SK-N-SH (cell line): Measurements from ENCODE around the gene IQSEC1. TPM values are rescaled to one million over a fixed set of nuclear protein-coding genes. Genes with fewer than 3 reads are reported as not detected.
A peak's percentile ranks its signal among the peaks of the same experiment; 100 is the strongest.

ENCODE experiments used
- CTCF ChIA-PET: fragments of 300-600, 350-600 bp; formaldehyde crosslinking; extraction: SDS; loops from one replicate; lab custom pipeline; 2021; lab: Yijun Ruan, JAX
- POLR2A ChIA-PET: fragments of 350-600 bp; sonication (Branson Sonifier 250); formaldehyde crosslinking; extraction: SDS; loops from one replicate; lab custom pipeline; 2020; ENCODE audit warnings: antibody characterized with exemption, inconsistent platforms; lab: Yijun Ruan, JAX
- DNase-seq: peaks from one replicate; pipeline ENCODE4 v3.0.0; 2012
- H2AFZ ChIP-seq: fragments of 200-600 bp; sonication (generic); 2 replicates; pipeline ENCODE4 v1.8.1; 2016; ENCODE audit warnings: antibody characterized with exemption, mild to moderate bottlenecking, low read depth
- H3F3A ChIP-seq: fragments of 200-600 bp; sonication (generic); replicated peaks from 2 replicates; pipeline ENCODE3; 2016; ENCODE audit warnings: antibody characterized with exemption, mild to moderate bottlenecking; ENCODE audit not compliant: insufficient read depth
- H3K27ac ChIP-seq, 2 experiments: fragments of 200-500 bp in 1 of 2; fragments of 200-600 bp in 1 of 2; sonication (Bioruptor generic) in 1 of 2; sonication (generic), shearing (Covaris generic) in 1 of 2; 2 replicates each; pipeline versions ENCODE4 v1.5.1 to v1.6.1; 2014 to 2016; ENCODE audit warnings: low read depth in 2 of 2, inconsistent platforms in 1 of 2, low read length in 1 of 2, mild to moderate bottlenecking in 1 of 2, mixed read lengths in 1 of 2
- H3K27me3 ChIP-seq: fragments of 200-600 bp; sonication (generic), shearing (Covaris generic); 2 replicates; pipeline ENCODE4 v1.6.1; 2016; ENCODE audit warnings: mixed run types; ENCODE audit not compliant: insufficient read depth
- H3K36me3 ChIP-seq, 2 experiments: fragments of 200-500 bp in 1 of 2; fragments of 200-600 bp in 1 of 2; sonication (Bioruptor generic) in 1 of 2; sonication (generic) in 1 of 2; replicated peaks in 1 of 2; 2 replicates each; pipeline versions ENCODE3 to v1.5.1; 2014 to 2016; ENCODE audit warnings: low read length in 1 of 2, mild to moderate bottlenecking in 1 of 2; ENCODE audit not compliant: insufficient read depth in 2 of 2, control insufficient read depth in 1 of 2
- H3K4me1 ChIP-seq, 2 experiments: fragments of 200-500 bp in 1 of 2; fragments of 200-600 bp in 1 of 2; sonication (Bioruptor generic) in 1 of 2; sonication (generic), shearing (Covaris generic) in 1 of 2; 2 replicates each; pipeline versions ENCODE4 v1.5.1 to v1.6.1; 2014 to 2016; ENCODE audit warnings: low read depth in 1 of 2, low read length in 1 of 2, mixed run types in 1 of 2; ENCODE audit not compliant: insufficient read depth in 2 of 2, control insufficient read depth in 1 of 2
- H3K4me2 ChIP-seq: fragments of 200-600 bp; sonication (generic), shearing (Covaris generic); 2 replicates; pipeline ENCODE4 v1.6.1; 2017; ENCODE audit warnings: mixed run types
- H3K4me3 ChIP-seq, 2 experiments: fragments of 200-500 bp in 1 of 2; fragments of 200-600 bp in 1 of 2; sonication (Bioruptor generic) in 1 of 2; sonication (generic), shearing (Covaris generic) in 1 of 2; 2 replicates each; pipeline versions ENCODE4 v1.5.1 to v1.8.1; 2014 to 2016; ENCODE audit warnings: low read depth in 2 of 2, inconsistent platforms in 1 of 2, low read length in 1 of 2, mild to moderate bottlenecking in 1 of 2, mixed read lengths in 1 of 2, moderate library complexity in 1 of 2
- H3K79me2 ChIP-seq: fragments of 200-600 bp; sonication (generic); 2 replicates; pipeline ENCODE4 v1.8.1; 2017; ENCODE audit warnings: mild to moderate bottlenecking; ENCODE audit not compliant: insufficient read depth
- H3K9ac ChIP-seq: fragments of 200-600 bp; sonication (generic); 2 replicates; pipeline ENCODE4 v1.6.1; 2017; ENCODE audit warnings: mixed run types
- H3K9me2 ChIP-seq: fragments of 200-600 bp; sonication (generic); 2 replicates; pipeline ENCODE4 v1.6.1; 2017; ENCODE audit warnings: mixed run types
- H3K9me3 ChIP-seq: fragments of 200-600 bp; sonication (generic); 2 replicates; pipeline ENCODE4 v1.6.1; 2017; ENCODE audit warnings: mixed run types, mild to moderate bottlenecking, moderate library complexity
- H4K20me1 ChIP-seq: fragments of 200-600 bp; sonication (generic); 2 replicates; pipeline ENCODE4 v1.6.1; 2017; ENCODE audit warnings: mild to moderate bottlenecking, mixed run types; ENCODE audit not compliant: insufficient read depth
- EP300 ChIP-seq, 2 experiments: IDR thresholded peaks; 2 replicates each; pipeline versions ENCODE4 v1.4.0 to v1.6.1; 2012; ENCODE audit warnings: borderline replicate concordance in 1 of 2, low read depth in 1 of 2, low read length in 1 of 2
- FOSL2 ChIP-seq: IDR thresholded peaks from 2 replicates; pipeline ENCODE4 v1.4.0; 2012; ENCODE audit warnings: low read depth, mild to moderate bottlenecking, moderate library complexity, borderline replicate concordance
- FOXJ3 ChIP-seq: sonication (generic); formaldehyde crosslinking; IDR thresholded peaks from 2 replicates; pipeline ENCODE4 v1.5.1; 2020; ENCODE audit warnings: mild to moderate bottlenecking, missing genetic modification reagents
- FOXM1 ChIP-seq: IDR thresholded peaks from 2 replicates; pipeline ENCODE4 v1.4.0; 2012; ENCODE audit warnings: low read depth, mild to moderate bottlenecking
- GATA2 ChIP-seq: sonication (generic); formaldehyde crosslinking; IDR thresholded peaks from 2 replicates; pipeline ENCODE4 v1.5.0; 2020; ENCODE audit warnings: mild to moderate bottlenecking, missing genetic modification reagents
- JUND ChIP-seq: IDR thresholded peaks from 2 replicates; pipeline ENCODE4 v1.4.0; 2012
- MXI1 ChIP-seq: IDR thresholded peaks from 2 replicates; pipeline ENCODE4 v1.6.1; 2012; ENCODE audit warnings: mild to moderate bottlenecking, low read depth, low read length, improper control_type of control experiment
- NRF1 ChIP-seq: IDR thresholded peaks from 2 replicates; pipeline ENCODE4 v1.6.1; 2012; ENCODE audit warnings: low read depth, mild to moderate bottlenecking, low read length
- RAD21 ChIP-seq: IDR thresholded peaks from 2 replicates; pipeline ENCODE4 v1.6.1; 2012; ENCODE audit warnings: mild to moderate bottlenecking, low read length
- RCOR1 ChIP-seq: fragments of 150-350 bp; IDR thresholded peaks from 2 replicates; pipeline ENCODE4 v1.6.1; 2017; ENCODE audit warnings: antibody characterized with exemption, low read length
- RXRA ChIP-seq: IDR thresholded peaks from 2 replicates; pipeline ENCODE4 v1.4.0; 2012; ENCODE audit warnings: low read depth, mild to moderate bottlenecking, borderline replicate concordance
- SIN3A ChIP-seq: IDR thresholded peaks from 2 replicates; pipeline ENCODE4 v1.6.1; 2012; ENCODE audit warnings: low read depth, mild to moderate bottlenecking, low read length, moderate library complexity, borderline replicate concordance
- TEAD4 ChIP-seq: IDR thresholded peaks from 2 replicates; pipeline ENCODE4 v1.4.0; 2012; ENCODE audit warnings: mild to moderate bottlenecking, borderline replicate concordance; ENCODE audit not compliant: insufficient read depth
- YY1 ChIP-seq: IDR thresholded peaks from 2 replicates; pipeline ENCODE4 v1.4.0; 2012; ENCODE audit warnings: low read depth, mild to moderate bottlenecking
- WGBS: methylation state at CpG from one replicate; pipeline ENCODE4 v1.1.6; 2017; ENCODE audit warnings: low lambda C conversion rate; 5-methylcytosine and 5-hydroxymethylcytosine counted together
- polyA plus RNA-seq, 3 experiments: library from polyadenylated mRNA; depleted of rRNA; stranded (reverse); fragments of >200 nt; gene quantifications; 2 replicates each; pipeline ENCODE4 v1.2.3, GENCODE V29; 2012
- TF ChIP-seq, protein P1 (sequence below): fragments of 150-350 bp; IDR thresholded peaks from 2 replicates; pipeline ENCODE4 v1.6.1; 2017; ENCODE audit warnings: antibody characterized with exemption, low read length, low read depth, borderline replicate concordance
- TF ChIP-seq, protein P2 (sequence below): IDR thresholded peaks from 2 replicates; pipeline ENCODE4 v1.4.0; 2012; ENCODE audit warnings: low read depth, borderline replicate concordance
- TF ChIP-seq, protein P3 (sequence below): IDR thresholded peaks from 2 replicates; pipeline ENCODE4 v1.4.0; 2012; ENCODE audit warnings: low read depth, borderline replicate concordance
- TF ChIP-seq, protein P4 (sequence below): IDR thresholded peaks from 2 replicates; pipeline ENCODE4 v1.6.1; 2012; ENCODE audit warnings: mild to moderate bottlenecking, low read depth, low read length, moderate library complexity
- TF ChIP-seq, protein P5 (sequence below): fragments of 200-600 bp; sonication (generic); IDR thresholded peaks from 2 replicates; pipeline ENCODE4 v1.6.1; 2017; ENCODE audit warnings: antibody characterized with exemption, mild to moderate bottlenecking, moderate library complexity
- TF ChIP-seq, protein P6 (sequence below): IDR thresholded peaks from 2 replicates; pipeline ENCODE4 v1.4.0; 2012; ENCODE audit warnings: low read depth

Gene IQSEC1
- polyA plus RNA-seq, 1 of the 3 experiments (the other 2 are of a cell fraction): 6.2 TPM

DNA sequence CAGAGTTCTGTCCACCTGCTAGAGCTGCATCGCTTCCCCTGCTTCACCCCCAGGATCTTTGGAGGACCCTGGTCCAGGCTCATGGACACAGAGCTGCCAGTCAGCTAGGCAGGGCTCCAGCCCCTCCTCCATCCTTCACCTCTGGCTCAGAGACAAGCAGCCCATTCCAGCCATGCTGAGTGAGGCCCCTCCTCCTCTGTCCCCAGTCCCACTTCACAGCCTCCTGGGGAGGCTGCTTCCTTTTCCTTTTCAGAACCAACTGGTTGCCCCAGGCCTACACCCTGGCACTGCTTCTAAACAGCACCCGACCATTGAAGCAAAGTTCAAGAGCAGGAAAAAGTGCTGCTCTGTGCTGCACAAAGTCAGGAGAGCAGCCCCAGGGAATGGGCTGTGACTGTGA, 22.2 kb downstream of the IQSEC1 start:
- H3F3A ChIP-seq: no peaks in the 10 kb centered on the region
- no peaks in the 10 kb centered on the region for H3K9me3 ChIP-seq
- no peak overlapping the region for H3K4me2 ChIP-seq
- H3K4me1 ChIP-seq: peaks cover 0 to 27% of the 10 kb centered on the region in 2 experiments; a peak in 1 of 4 replicates
- no peak overlapping the region for H3K4me3 ChIP-seq
- ChIA-PET POLR2A (no interaction called here), CTCF (interaction anchor here (0.7 to 1.2 kb wide), 5 partner anchors 13 to 402 kb away, joined by 3 to 4 read pairs (median 3); no protein-coding TSS in a partner anchor)
- 79% methylated on average over 2 of the region's 2 CpGs for WGBS
- no peaks in the 10 kb centered on the region for H3K9me2 ChIP-seq
- no peak overlapping the region for H2AFZ ChIP-seq
- DNase-seq: peak; percentile 63
- peak overlapping the region in 1 of 2 experiments; percentile 67; a peak in 2 of 4 replicates for H3K27ac ChIP-seq
- H3K36me3 ChIP-seq: no peaks in the 10 kb centered on the region
- no peak overlapping the region for H3K9ac ChIP-seq
- TF ChIP-seq, protein P1, sequence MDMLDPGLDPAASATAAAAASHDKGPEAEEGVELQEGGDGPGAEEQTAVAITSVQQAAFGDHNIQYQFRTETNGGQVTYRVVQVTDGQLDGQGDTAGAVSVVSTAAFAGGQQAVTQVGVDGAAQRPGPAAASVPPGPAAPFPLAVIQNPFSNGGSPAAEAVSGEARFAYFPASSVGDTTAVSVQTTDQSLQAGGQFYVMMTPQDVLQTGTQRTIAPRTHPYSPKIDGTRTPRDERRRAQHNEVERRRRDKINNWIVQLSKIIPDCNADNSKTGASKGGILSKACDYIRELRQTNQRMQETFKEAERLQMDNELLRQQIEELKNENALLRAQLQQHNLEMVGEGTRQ: no peak
- no peak for TF ChIP-seq FOSL2
- TF ChIP-seq, protein P2, sequence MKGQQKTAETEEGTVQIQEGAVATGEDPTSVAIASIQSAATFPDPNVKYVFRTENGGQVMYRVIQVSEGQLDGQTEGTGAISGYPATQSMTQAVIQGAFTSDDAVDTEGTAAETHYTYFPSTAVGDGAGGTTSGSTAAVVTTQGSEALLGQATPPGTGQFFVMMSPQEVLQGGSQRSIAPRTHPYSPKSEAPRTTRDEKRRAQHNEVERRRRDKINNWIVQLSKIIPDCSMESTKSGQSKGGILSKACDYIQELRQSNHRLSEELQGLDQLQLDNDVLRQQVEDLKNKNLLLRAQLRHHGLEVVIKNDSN: no peak
- TF ChIP-seq RXRA: no peak
- no peak for TF ChIP-seq JUND
- no peak for TF ChIP-seq FOXM1
- TF ChIP-seq EP300 (IDR thresholded peaks at IDR 0.05; ENCODE audit: borderline replicate concordance in 1 of 2, low read depth in 1 of 2, low read length in 1 of 2): no peak
- TF ChIP-seq RAD21: no peak
- no peak for TF ChIP-seq NRF1
- TF ChIP-seq, protein P3, sequence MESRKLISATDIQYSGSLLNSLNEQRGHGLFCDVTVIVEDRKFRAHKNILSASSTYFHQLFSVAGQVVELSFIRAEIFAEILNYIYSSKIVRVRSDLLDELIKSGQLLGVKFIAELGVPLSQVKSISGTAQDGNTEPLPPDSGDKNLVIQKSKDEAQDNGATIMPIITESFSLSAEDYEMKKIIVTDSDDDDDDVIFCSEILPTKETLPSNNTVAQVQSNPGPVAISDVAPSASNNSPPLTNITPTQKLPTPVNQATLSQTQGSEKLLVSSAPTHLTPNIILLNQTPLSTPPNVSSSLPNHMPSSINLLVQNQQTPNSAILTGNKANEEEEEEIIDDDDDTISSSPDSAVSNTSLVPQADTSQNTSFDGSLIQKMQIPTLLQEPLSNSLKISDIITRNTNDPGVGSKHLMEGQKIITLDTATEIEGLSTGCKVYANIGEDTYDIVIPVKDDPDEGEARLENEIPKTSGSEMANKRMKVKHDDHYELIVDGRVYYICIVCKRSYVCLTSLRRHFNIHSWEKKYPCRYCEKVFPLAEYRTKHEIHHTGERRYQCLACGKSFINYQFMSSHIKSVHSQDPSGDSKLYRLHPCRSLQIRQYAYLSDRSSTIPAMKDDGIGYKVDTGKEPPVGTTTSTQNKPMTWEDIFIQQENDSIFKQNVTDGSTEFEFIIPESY: no peak
- TF ChIP-seq GATA2 (CRISPR knock-in tag): no peak
- TF ChIP-seq TEAD4: no peak
- TF ChIP-seq, protein P4, sequence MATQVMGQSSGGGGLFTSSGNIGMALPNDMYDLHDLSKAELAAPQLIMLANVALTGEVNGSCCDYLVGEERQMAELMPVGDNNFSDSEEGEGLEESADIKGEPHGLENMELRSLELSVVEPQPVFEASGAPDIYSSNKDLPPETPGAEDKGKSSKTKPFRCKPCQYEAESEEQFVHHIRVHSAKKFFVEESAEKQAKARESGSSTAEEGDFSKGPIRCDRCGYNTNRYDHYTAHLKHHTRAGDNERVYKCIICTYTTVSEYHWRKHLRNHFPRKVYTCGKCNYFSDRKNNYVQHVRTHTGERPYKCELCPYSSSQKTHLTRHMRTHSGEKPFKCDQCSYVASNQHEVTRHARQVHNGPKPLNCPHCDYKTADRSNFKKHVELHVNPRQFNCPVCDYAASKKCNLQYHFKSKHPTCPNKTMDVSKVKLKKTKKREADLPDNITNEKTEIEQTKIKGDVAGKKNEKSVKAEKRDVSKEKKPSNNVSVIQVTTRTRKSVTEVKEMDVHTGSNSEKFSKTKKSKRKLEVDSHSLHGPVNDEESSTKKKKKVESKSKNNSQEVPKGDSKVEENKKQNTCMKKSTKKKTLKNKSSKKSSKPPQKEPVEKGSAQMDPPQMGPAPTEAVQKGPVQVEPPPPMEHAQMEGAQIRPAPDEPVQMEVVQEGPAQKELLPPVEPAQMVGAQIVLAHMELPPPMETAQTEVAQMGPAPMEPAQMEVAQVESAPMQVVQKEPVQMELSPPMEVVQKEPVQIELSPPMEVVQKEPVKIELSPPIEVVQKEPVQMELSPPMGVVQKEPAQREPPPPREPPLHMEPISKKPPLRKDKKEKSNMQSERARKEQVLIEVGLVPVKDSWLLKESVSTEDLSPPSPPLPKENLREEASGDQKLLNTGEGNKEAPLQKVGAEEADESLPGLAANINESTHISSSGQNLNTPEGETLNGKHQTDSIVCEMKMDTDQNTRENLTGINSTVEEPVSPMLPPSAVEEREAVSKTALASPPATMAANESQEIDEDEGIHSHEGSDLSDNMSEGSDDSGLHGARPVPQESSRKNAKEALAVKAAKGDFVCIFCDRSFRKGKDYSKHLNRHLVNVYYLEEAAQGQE: no peak
- no peak for TF ChIP-seq FOXJ3 (CRISPR knock-in tag)
- TF ChIP-seq RCOR1: no peak
- TF ChIP-seq, protein P5, sequence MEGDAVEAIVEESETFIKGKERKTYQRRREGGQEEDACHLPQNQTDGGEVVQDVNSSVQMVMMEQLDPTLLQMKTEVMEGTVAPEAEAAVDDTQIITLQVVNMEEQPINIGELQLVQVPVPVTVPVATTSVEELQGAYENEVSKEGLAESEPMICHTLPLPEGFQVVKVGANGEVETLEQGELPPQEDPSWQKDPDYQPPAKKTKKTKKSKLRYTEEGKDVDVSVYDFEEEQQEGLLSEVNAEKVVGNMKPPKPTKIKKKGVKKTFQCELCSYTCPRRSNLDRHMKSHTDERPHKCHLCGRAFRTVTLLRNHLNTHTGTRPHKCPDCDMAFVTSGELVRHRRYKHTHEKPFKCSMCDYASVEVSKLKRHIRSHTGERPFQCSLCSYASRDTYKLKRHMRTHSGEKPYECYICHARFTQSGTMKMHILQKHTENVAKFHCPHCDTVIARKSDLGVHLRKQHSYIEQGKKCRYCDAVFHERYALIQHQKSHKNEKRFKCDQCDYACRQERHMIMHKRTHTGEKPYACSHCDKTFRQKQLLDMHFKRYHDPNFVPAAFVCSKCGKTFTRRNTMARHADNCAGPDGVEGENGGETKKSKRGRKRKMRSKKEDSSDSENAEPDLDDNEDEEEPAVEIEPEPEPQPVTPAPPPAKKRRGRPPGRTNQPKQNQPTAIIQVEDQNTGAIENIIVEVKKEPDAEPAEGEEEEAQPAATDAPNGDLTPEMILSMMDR: no peak
- TF ChIP-seq MXI1: no peak
- TF ChIP-seq, protein P6, sequence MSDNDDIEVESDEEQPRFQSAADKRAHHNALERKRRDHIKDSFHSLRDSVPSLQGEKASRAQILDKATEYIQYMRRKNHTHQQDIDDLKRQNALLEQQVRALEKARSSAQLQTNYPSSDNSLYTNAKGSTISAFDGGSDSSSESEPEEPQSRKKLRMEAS: no peak
- TF ChIP-seq SIN3A: no peak
- TF ChIP-seq YY1: no peak
- H3K27me3 ChIP-seq: no peaks in the 10 kb centered on the region
- H4K20me1 ChIP-seq: no peaks in the 10 kb centered on the region
- no peaks in the 10 kb centered on the region for H3K79me2 ChIP-seq
